ENCODE data around the gene TUBGCP5.
A peak's percentile ranks its signal among the peaks of the same experiment; 100 is the strongest.
"Not testable (repeated sequence)": the region's sequence is repeated elsewhere in the genome, so short reads cannot be mapped to it uniquely, and the experiment has no call there.

The TUBGCP5 gene

GRCh38 chr15:23039143-23039916 is at the start of gene TUBGCP5:
Gene TUBGCP5, minus strand, starts transcription at chr15:23039569. Its CDS starts 26 bp downstream, at chr15:23039543.
- DNase-seq: peak; percentile 98

- no peak for DNase-seq
Measured at GRCh38 chr15:23083115-23083514, 43.7 kb upstream of the TUBGCP5 start.

- not testable (repeated sequence) for DNase-seq
Measured at GRCh38 chr15:23081996-23082737, 42.8 kb upstream of the TUBGCP5 start.

GRCh38 chr15:23081271-23081670 is 41.9 kb upstream of the TUBGCP5 start:
- no peak for DNase-seq

- no peak for DNase-seq
Measured at GRCh38 chr15:23079766-23080165, 40.4 kb upstream of the TUBGCP5 start.

GRCh38 chr15:23075927-23076326 is 36.6 kb upstream of the TUBGCP5 start:
- no peak for DNase-seq

- DNase-seq: no peak
Measured at GRCh38 chr15:23074684-23075083, 35.3 kb upstream of the TUBGCP5 start.

- no peak for DNase-seq
Measured at GRCh38 chr15:23073890-23074646, 34.7 kb upstream of the TUBGCP5 start.

GRCh38 chr15:23072633-23073032 is 33.3 kb upstream of the TUBGCP5 start:
- no peak for DNase-seq

- no peak for DNase-seq
Measured at GRCh38 chr15:23069496-23070166, 30.3 kb upstream of the TUBGCP5 start.

- DNase-seq: no peak
Measured at GRCh38 chr15:23067416-23067815, 28.0 kb upstream of the TUBGCP5 start.

- no peak for DNase-seq
Measured at GRCh38 chr15:23065836-23066235, 26.5 kb upstream of the TUBGCP5 start.

- DNase-seq: no peak
Measured at GRCh38 chr15:23064156-23064555, 24.8 kb upstream of the TUBGCP5 start.

GRCh38 chr15:23057707-23058106 is 18.3 kb upstream of the TUBGCP5 start:
- DNase-seq: no peak

- no peak for DNase-seq
Measured at GRCh38 chr15:23055316-23055715, 15.9 kb upstream of the TUBGCP5 start.

- DNase-seq: no peak
Measured at GRCh38 chr15:23052522-23052921, 13.2 kb upstream of the TUBGCP5 start.

- DNase-seq: no peak
Measured at GRCh38 chr15:23050708-23051107, 11.3 kb upstream of the TUBGCP5 start.

- DNase-seq: no peak
Measured at GRCh38 chr15:23049984-23050628, 10.7 kb upstream of the TUBGCP5 start.

GRCh38 chr15:23048572-23049282 is 9.4 kb upstream of the TUBGCP5 start:
- not testable (repeated sequence) for DNase-seq

- not testable (repeated sequence) for DNase-seq
Measured at GRCh38 chr15:23043987-23044386, 4.6 kb upstream of the TUBGCP5 start.

- DNase-seq: not testable (repeated sequence)
Measured at GRCh38 chr15:23043535-23043934, 4.2 kb upstream of the TUBGCP5 start.

GRCh38 chr15:23041736-23042135 is 2.4 kb upstream of the TUBGCP5 start:
- not testable (repeated sequence) for DNase-seq

All from CD4-positive, alpha-beta T cell treated with Interleukin-21 for 1 hour (primary cell).